Measurements from ENCODE around the gene ERN1. TPM values are rescaled to one million over a fixed set of nuclear protein-coding genes. Genes with fewer than 3 reads are reported as not detected.

The ERN1 gene
- total RNA-seq, 1 experiment from 2014 or later, result 6.5 TPM

GRCh38 chr17:64154313-64154695 is 24.4 kb upstream of the ERN1 start:
- Mint-ChIP-seq H3K27ac (no peak overlapping the region), H3K4me1 (peaks cover 22% of the 10 kb centered on the region), H3K4me3 (no peak overlapping the region), H3K36me3 (peaks cover 18% of the 10 kb centered on the region), H3K9me3 (no peaks in the 10 kb centered on the region), H3K27me3 (ENCODE audit: low read depth) (no peaks in the 10 kb centered on the region)
- no peak for ATAC-seq
- ChIA-PET POLR2A (interaction anchor here (0.8 kb wide), 1 partner anchor 44 kb away, joined by 3 read pairs; no protein-coding TSS in a partner anchor), CTCF (interaction anchor here (0.9 to 1.5 kb wide), 6 partner anchors 21 to 137 kb away, joined by 3 to 5 read pairs (median 4); partner anchors contain the start of gene TEX2)
- DNase-seq (ENCODE audit: low spot score), result no peak
- TF ChIP-seq ATF3 (CRISPR knock-in tag; conservative IDR thresholded peaks at IDR 0.05), result no peak
- TF ChIP-seq AFF4 (CRISPR knock-in tag; IDR thresholded peaks at IDR 0.05; ENCODE audit: borderline replicate concordance), result no peak
- no peak for TF ChIP-seq MXD4 (CRISPR knock-in tag; IDR thresholded peaks at IDR 0.05; ENCODE audit: borderline replicate concordance)
- no peak for TF ChIP-seq NFE2L1 (CRISPR knock-in tag; IDR thresholded peaks at IDR 0.05)
- no peak for TF ChIP-seq ZNF232 (CRISPR knock-in tag; IDR thresholded peaks at IDR 0.05)
- TF ChIP-seq CTCF (IDR thresholded peaks at IDR 0.05), result no peak
- no peak for TF ChIP-seq ZMAT4 (CRISPR knock-in tag; IDR thresholded peaks at IDR 0.05)
- no peak for TF ChIP-seq E2F1 (CRISPR knock-in tag; IDR thresholded peaks at IDR 0.05)
- TF ChIP-seq STAT6 (CRISPR knock-in tag; conservative IDR thresholded peaks at IDR 0.05; ENCODE audit: low read depth), result no peak
- no peak for TF ChIP-seq JUN (CRISPR knock-in tag; IDR thresholded peaks at IDR 0.05)
- TF ChIP-seq PRDM15 (CRISPR knock-in tag; IDR thresholded peaks at IDR 0.05), result no peak
- no peak for TF ChIP-seq NFYB (CRISPR knock-in tag; conservative IDR thresholded peaks at IDR 0.05; ENCODE audit: low read depth)
- no peak for TF ChIP-seq NR2C2 (CRISPR knock-in tag; IDR thresholded peaks at IDR 0.05)
- no peak for TF ChIP-seq FOXP1 (CRISPR knock-in tag; IDR thresholded peaks at IDR 0.05; ENCODE audit: borderline replicate concordance)
- TF ChIP-seq TEAD4 (CRISPR knock-in tag; IDR thresholded peaks at IDR 0.05), result no peak
- no peak for TF ChIP-seq NR1H2 (CRISPR knock-in tag; IDR thresholded peaks at IDR 0.05)
- no peak for TF ChIP-seq OVOL2 (CRISPR knock-in tag; IDR thresholded peaks at IDR 0.05; ENCODE audit: borderline replicate concordance)
- TF ChIP-seq KAT7 (CRISPR knock-in tag; IDR thresholded peaks at IDR 0.05; ENCODE audit: borderline replicate concordance), result no peak

Measured in WTC11 (cell line).